Breast epithelium (tissue), 4 donors: ENCODE results near the gene IER5. TPM values are rescaled to one million over a fixed set of nuclear protein-coding genes. Genes with fewer than 3 reads are reported as not detected.

Source experiments
- DNase-seq, 2 donors: peaks; one replicate each; pipeline ENCODE4 v3.0.0-alpha.2; 2019; ENCODE audit warnings: low spot score in 2 of 2
- H3K27ac ChIP-seq, 2 donors: fragments of 200-600 bp; sonication (generic) in 1 of 2; one replicate each; pipeline ENCODE4 v1.5.1; 2016 to 2019; ENCODE audit warnings: mild to moderate bottlenecking in 1 of 2
- H3K27me3 ChIP-seq, 2 donors: fragments of 200-600 bp; sonication (generic) in 1 of 2; one replicate each; pipeline versions ENCODE4 v1.5.1 to v1.6.0; 2017 to 2019; ENCODE audit warnings: control low read depth in 1 of 2, mild to moderate bottlenecking in 1 of 2
- H3K36me3 ChIP-seq: fragments of 200-600 bp; one replicate; pipeline ENCODE4 v1.5.1; 2019
- H3K4me1 ChIP-seq, 2 donors: fragments of 200-600 bp; sonication (generic); one replicate each; pipeline ENCODE4 v1.5.1; 2016 to 2019; ENCODE audit warnings: control low read depth in 1 of 2
- H3K4me3 ChIP-seq, 3 donors: fragments of 200-600 bp; sonication (generic); 1 replicate in 2 of 3; 2 replicates in 1 of 3; pipeline ENCODE4 v1.5.1; 2016 to 2019; ENCODE audit warnings: mild to moderate bottlenecking in 3 of 3, moderate library complexity in 2 of 3
- H3K9me3 ChIP-seq, 2 donors: fragments of 200-600 bp; sonication (generic) in 1 of 2; one replicate each; pipeline ENCODE4 v1.5.1; 2016 to 2019; ENCODE audit warnings: control low read depth in 1 of 2
- POLR2AphosphoS5 ChIP-seq, 3 donors: sonication (generic); formaldehyde crosslinking; IDR thresholded peaks; one replicate each; pipeline ENCODE4 v1.6.1; 2017; ENCODE audit warnings: antibody characterized with exemption in 3 of 3
- intact Hi-C: fragments of 100-400 bp; cut with DNase I; formaldehyde crosslinking; loops from one replicate; pipeline ENCODE4 v1.15.1; 2023; ENCODE audit warnings: low total_unique reads
- total RNA-seq, 3 donors: library from RNA; depleted of rRNA; stranded (reverse); fragments of >200 nt; gene quantifications; one replicate each; pipeline ENCODE4 v1.1.0, GENCODE V29; 2016
- TF ChIP-seq, protein P1 (sequence below), 3 donors: fragments of 450-650 bp; IDR thresholded peaks; one replicate each; pipeline ENCODE4 v1.5.1; 2016 to 2017; ENCODE audit warnings: antibody characterized with exemption in 3 of 3, mild to moderate bottlenecking in 3 of 3, moderate library complexity in 3 of 3

IER5 gene
- total RNA-seq, 3 donors from 2014 or later = 6.9 to 19.7 (median 18.1) TPM

DNA sequence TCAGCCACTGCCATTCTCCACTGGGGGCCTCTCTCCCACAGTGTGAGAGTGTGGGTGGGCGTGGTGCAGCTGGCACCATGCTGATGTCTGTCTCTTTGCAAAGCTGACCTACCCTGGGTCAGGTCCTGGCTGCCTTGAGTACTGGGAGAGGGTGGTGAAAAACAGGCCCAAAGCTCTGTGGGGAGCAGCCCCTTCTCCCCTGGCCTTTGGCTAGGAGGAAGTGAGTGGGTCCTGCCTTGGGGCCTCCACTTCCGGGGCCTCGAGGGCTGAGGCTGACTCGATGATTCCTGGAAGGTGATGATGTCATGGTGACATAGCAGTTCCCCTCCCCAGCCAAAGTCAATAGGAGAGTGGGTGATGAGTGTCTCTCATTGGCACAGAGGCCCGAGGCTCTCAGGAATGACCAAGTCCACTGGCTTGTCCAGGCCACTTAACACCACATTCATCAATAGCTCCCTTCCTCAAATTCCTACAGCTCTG, 53.0 kb downstream of the IER5 start:
- Histone ChIP-seq H3K27ac (peak overlapping the region; percentile 69), H3K4me1 (peaks cover 0 to 1% of the 10 kb centered on the region in 2 donors), H3K9me3 (no peaks in the 10 kb centered on the region), H3K36me3 (no peaks in the 10 kb centered on the region), H3K27me3 (no peaks in the 10 kb centered on the region), H3K4me3 (no peak overlapping the region)
- intact Hi-C loops = no loop called here
- no peak for DNase-seq
- TF ChIP-seq, protein P1, sequence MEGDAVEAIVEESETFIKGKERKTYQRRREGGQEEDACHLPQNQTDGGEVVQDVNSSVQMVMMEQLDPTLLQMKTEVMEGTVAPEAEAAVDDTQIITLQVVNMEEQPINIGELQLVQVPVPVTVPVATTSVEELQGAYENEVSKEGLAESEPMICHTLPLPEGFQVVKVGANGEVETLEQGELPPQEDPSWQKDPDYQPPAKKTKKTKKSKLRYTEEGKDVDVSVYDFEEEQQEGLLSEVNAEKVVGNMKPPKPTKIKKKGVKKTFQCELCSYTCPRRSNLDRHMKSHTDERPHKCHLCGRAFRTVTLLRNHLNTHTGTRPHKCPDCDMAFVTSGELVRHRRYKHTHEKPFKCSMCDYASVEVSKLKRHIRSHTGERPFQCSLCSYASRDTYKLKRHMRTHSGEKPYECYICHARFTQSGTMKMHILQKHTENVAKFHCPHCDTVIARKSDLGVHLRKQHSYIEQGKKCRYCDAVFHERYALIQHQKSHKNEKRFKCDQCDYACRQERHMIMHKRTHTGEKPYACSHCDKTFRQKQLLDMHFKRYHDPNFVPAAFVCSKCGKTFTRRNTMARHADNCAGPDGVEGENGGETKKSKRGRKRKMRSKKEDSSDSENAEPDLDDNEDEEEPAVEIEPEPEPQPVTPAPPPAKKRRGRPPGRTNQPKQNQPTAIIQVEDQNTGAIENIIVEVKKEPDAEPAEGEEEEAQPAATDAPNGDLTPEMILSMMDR (IDR thresholded peaks at IDR 0.05) = no peak
- TF ChIP-seq POLR2AphosphoS5 (IDR thresholded peaks at IDR 0.05) = peak in 2 of 3 donors; percentile 18 to 30

Other genes with a start within 250 kb of the IER5 start
- 1 to 10 TPM; 2.3 to 9.1 (median 4.3) TPM for gene KIAA1614, start 175.8 kb upstream of the IER5 start, total RNA-seq
- gene STX6, start 65.8 kb upstream of the IER5 start, total RNA-seq = 10 to 100 TPM; 20.2 to 33.7 (median 25.6) TPM
- 10 to 100 TPM; 12.8 to 23.4 (median 15.2) TPM for gene MR1, start 54.7 kb upstream of the IER5 start, total RNA-seq